ENCODE data around the gene CACNB2.

CACNB2 gene

DNA sequence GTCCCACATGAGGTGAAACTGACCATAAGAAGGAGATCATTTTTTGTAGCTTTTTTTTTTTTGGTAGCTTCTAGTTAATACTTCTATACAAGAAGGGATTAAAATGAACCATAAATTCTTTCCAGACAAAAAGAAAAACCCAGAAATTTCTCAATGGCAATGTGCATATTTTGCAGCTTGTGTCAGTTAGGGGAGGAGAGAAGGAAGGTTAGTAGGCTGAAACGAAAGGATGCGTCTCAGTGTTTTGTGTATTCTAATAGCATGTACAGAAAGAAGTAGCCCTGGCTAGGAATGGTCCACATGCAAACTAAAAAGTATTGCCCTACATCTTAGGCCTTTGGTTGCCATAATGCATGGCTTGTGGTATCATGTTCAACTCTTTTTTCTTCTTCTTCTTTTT is 90.6 kb downstream of the CACNB2 start:
- no peak overlapping the region for H4K8ac ChIP-seq (ENCODE audit: low read length)
- no peak overlapping the region for H3K18ac ChIP-seq (ENCODE audit: low read depth in 1 of 2, low read length in 2 of 2)
- no peak overlapping the region for H3K23ac ChIP-seq (ENCODE audit: low read length in 2 of 2)
- H3K4ac ChIP-seq (ENCODE audit: low read depth in 1 of 2, low read length in 2 of 2), result no peak overlapping the region
- peaks cover 2% of the 10 kb centered on the region for H3K4me1 ChIP-seq (ENCODE audit: control insufficient read depth, insufficient read depth, low read depth, low read length)
- H3K27ac ChIP-seq (ENCODE audit: low read length, poor library complexity, severe bottlenecking), result no peak overlapping the region
- no peaks in the 10 kb centered on the region for H3K9me3 ChIP-seq (ENCODE audit: control insufficient read depth, low read length)
- peak overlapping the region; percentile 27 for H3K9ac ChIP-seq (ENCODE audit: low read length)
- no peaks in the 10 kb centered on the region for H3K36me3 ChIP-seq (ENCODE audit: control insufficient read depth in 1 of 2, insufficient read depth in 2 of 2, low read depth in 1 of 2, low read length in 2 of 2)
- no peak for DNase-seq
- no peak overlapping the region for H3K4me2 ChIP-seq (ENCODE audit: low read length, poor library complexity, severe bottlenecking)
- H2AFZ ChIP-seq (ENCODE audit: low read depth, low read length), result no peak overlapping the region
- no peak overlapping the region for H4K91ac ChIP-seq (ENCODE audit: low read length)
- no peak overlapping the region for H2AK5ac ChIP-seq (ENCODE audit: low read length, severe bottlenecking)
- 95% methylated on average over 2 of the region's 2 CpGs for WGBS
- H3K79me1 ChIP-seq (replicated peaks; ENCODE audit: low read length, poor library complexity, severe bottlenecking), result no peaks in the 10 kb centered on the region
- H2BK12ac ChIP-seq (ENCODE audit: low read length in 2 of 2), result no peak overlapping the region
- H2BK15ac ChIP-seq (ENCODE audit: low read depth, poor library complexity, severe bottlenecking), result no peak overlapping the region
- no peak overlapping the region for H2BK120ac ChIP-seq (ENCODE audit: low read depth, low read length)
- H2BK5ac ChIP-seq (ENCODE audit: low read depth, low read length, poor library complexity, severe bottlenecking), result no peak overlapping the region
- H3K4me3 ChIP-seq (ENCODE audit: insufficient read depth in 1 of 2, low read depth in 1 of 2, low read length in 2 of 2), result no peak overlapping the region
- H3K27me3 ChIP-seq (ENCODE audit: control insufficient read depth in 1 of 2, insufficient read depth in 1 of 2, low read length in 2 of 2), result peaks cover 0 to 3% of the 10 kb centered on the region in 2 experiments
- H3K14ac ChIP-seq (ENCODE audit: low read length in 2 of 2), result no peak overlapping the region

DNA sequence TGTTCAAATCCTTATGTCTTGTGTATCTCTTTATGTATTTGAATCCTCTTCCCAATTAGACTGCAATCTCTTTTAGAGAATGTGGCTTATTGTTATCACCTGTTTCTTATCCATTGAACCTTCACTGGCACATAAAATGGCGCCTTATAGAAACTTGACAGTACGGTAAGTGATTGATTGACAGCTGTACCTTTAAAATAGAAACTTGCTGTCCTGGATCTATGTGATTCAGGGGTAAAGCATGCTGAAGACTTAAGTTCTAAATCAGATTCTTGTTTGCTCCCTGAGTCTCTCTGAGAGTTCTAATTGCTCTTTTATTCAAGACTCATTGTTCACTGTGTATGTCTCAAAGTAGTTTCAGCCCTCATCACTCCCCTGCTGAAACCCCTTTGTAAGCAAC is 91.3 kb downstream of the CACNB2 start:
- Histone ChIP-seq H2AK5ac (ENCODE audit: low read length, severe bottlenecking) (no peak overlapping the region), H2BK120ac (ENCODE audit: low read depth, low read length) (no peak overlapping the region)
- whole genome bisulfite sequencing, result 100% methylated on average over 1 of the region's 2 CpGs

DNA sequence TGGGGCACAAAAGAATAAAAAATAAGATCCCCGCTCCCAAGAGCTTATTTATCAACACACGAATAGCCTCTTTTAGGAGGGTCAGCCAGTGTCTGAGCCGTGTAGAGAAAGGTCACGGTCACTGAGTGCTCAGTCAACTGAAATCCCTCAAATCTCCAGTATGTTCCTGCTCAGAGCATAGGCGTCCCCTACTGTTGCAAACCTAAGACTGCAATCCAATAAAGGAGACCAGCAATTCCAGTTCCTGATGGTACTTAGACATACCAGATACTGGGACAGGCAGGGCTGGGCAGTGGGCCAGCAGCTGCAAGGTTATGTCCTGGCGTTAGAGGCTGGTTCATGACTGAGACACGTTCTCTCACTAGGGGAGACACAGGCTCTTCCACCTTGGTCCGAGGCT is 93.6 kb downstream of the CACNB2 start:
- DNase-seq, result no peak
- no peak overlapping the region for H3K4me2 ChIP-seq (ENCODE audit: low read length, poor library complexity, severe bottlenecking)
- H3K79me1 ChIP-seq (replicated peaks; ENCODE audit: low read length, poor library complexity, severe bottlenecking), result no peaks in the 10 kb centered on the region
- H2AFZ ChIP-seq (ENCODE audit: low read depth, low read length), result no peak overlapping the region
- H4K91ac ChIP-seq (ENCODE audit: low read length), result no peak overlapping the region
- no peak overlapping the region for H2BK15ac ChIP-seq (ENCODE audit: low read depth, poor library complexity, severe bottlenecking)
- no peak overlapping the region for H3K14ac ChIP-seq (ENCODE audit: low read length in 2 of 2)
- peaks cover 0 to 18% of the 10 kb centered on the region in 2 experiments for H3K27me3 ChIP-seq (ENCODE audit: control insufficient read depth in 1 of 2, insufficient read depth in 1 of 2, low read length in 2 of 2)
- H3K4me3 ChIP-seq (ENCODE audit: insufficient read depth in 1 of 2, low read depth in 1 of 2, low read length in 2 of 2), result no peak overlapping the region
- no peak overlapping the region for H3K9ac ChIP-seq (ENCODE audit: low read length)
- no peaks in the 10 kb centered on the region for H3K9me3 ChIP-seq (ENCODE audit: control insufficient read depth, low read length)
- no peak overlapping the region for H2BK5ac ChIP-seq (ENCODE audit: low read depth, low read length, poor library complexity, severe bottlenecking)
- H4K8ac ChIP-seq (ENCODE audit: low read length), result no peak overlapping the region
- H3K36me3 ChIP-seq (ENCODE audit: control insufficient read depth in 1 of 2, insufficient read depth in 2 of 2, low read depth in 1 of 2, low read length in 2 of 2), result no peaks in the 10 kb centered on the region
- no peak overlapping the region for H2BK120ac ChIP-seq (ENCODE audit: low read depth, low read length)
- no peak overlapping the region for H3K23ac ChIP-seq (ENCODE audit: low read length in 2 of 2)
- peaks cover 2% of the 10 kb centered on the region for H3K4me1 ChIP-seq (ENCODE audit: control insufficient read depth, insufficient read depth, low read depth, low read length)
- 54% methylated on average over 8 of the region's 8 CpGs for WGBS
- H2BK12ac ChIP-seq (ENCODE audit: low read length in 2 of 2), result no peak overlapping the region
- H3K18ac ChIP-seq (ENCODE audit: low read depth in 1 of 2, low read length in 2 of 2), result no peak overlapping the region
- H2AK5ac ChIP-seq (ENCODE audit: low read length, severe bottlenecking), result no peak overlapping the region
- H3K4ac ChIP-seq (ENCODE audit: low read depth in 1 of 2, low read length in 2 of 2), result no peak overlapping the region
- no peak overlapping the region for H3K27ac ChIP-seq (ENCODE audit: low read length, poor library complexity, severe bottlenecking)

More for the DNA sequence above, 91.3 kb downstream of the CACNB2 start:
- H4K8ac ChIP-seq (ENCODE audit: low read length), result no peak overlapping the region
- H2BK12ac ChIP-seq (ENCODE audit: low read length in 2 of 2), result no peak overlapping the region
- no peak overlapping the region for H4K91ac ChIP-seq (ENCODE audit: low read length)
- no peaks in the 10 kb centered on the region for H3K9me3 ChIP-seq (ENCODE audit: control insufficient read depth, low read length)
- no peak overlapping the region for H3K18ac ChIP-seq (ENCODE audit: low read depth in 1 of 2, low read length in 2 of 2)
- H3K27me3 ChIP-seq (ENCODE audit: control insufficient read depth in 1 of 2, insufficient read depth in 1 of 2, low read length in 2 of 2), result peaks cover 0 to 10% of the 10 kb centered on the region in 2 experiments
- H2BK5ac ChIP-seq (ENCODE audit: low read depth, low read length, poor library complexity, severe bottlenecking), result no peak overlapping the region
- H3K79me1 ChIP-seq (replicated peaks; ENCODE audit: low read length, poor library complexity, severe bottlenecking), result no peaks in the 10 kb centered on the region
- DNase-seq, result no peak
- no peak overlapping the region for H3K27ac ChIP-seq (ENCODE audit: low read length, poor library complexity, severe bottlenecking)
- H3K4me1 ChIP-seq (ENCODE audit: control insufficient read depth, insufficient read depth, low read depth, low read length), result peaks cover 2% of the 10 kb centered on the region
- H3K4me3 ChIP-seq (ENCODE audit: insufficient read depth in 1 of 2, low read depth in 1 of 2, low read length in 2 of 2), result no peak overlapping the region
- H3K36me3 ChIP-seq (ENCODE audit: control insufficient read depth in 1 of 2, insufficient read depth in 2 of 2, low read depth in 1 of 2, low read length in 2 of 2), result no peaks in the 10 kb centered on the region
- no peak overlapping the region for H3K4ac ChIP-seq (ENCODE audit: low read depth in 1 of 2, low read length in 2 of 2)
- H2BK15ac ChIP-seq (ENCODE audit: low read depth, poor library complexity, severe bottlenecking), result no peak overlapping the region
- no peak overlapping the region for H2AFZ ChIP-seq (ENCODE audit: low read depth, low read length)
- no peak overlapping the region for H3K9ac ChIP-seq (ENCODE audit: low read length)
- no peak overlapping the region for H3K4me2 ChIP-seq (ENCODE audit: low read length, poor library complexity, severe bottlenecking)
- no peak overlapping the region for H3K14ac ChIP-seq (ENCODE audit: low read length in 2 of 2)
- no peak overlapping the region for H3K23ac ChIP-seq (ENCODE audit: low read length in 2 of 2)

DNA sequence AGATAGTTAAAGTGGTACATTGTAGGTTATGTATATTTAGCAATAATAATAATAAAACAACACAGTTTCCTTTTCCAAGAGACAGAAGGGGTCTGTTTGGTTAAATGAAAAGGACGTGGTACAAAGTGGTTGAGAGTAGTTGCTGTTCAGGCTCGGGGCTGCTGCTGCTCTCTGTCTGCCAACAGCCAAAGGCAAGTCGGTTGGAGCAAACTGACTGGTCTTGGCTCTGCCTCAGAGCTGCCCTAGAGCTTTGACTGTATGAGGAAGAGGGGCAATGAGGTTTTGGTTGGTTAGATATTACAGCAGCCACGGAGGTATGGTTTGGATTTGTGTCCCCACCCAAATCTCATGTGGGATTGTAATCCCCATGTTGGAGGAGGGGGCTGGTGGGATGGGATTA is 95.3 kb downstream of the CACNB2 start:
- 64% methylated on average over 4 of the region's 4 CpGs for WGBS
- Histone ChIP-seq H3K9ac (ENCODE audit: low read length) (no peak overlapping the region), H2AFZ (ENCODE audit: low read depth, low read length) (no peak overlapping the region), H3K79me1 (replicated peaks; ENCODE audit: low read length, poor library complexity, severe bottlenecking) (no peaks in the 10 kb centered on the region), H3K4me1 (ENCODE audit: control insufficient read depth, insufficient read depth, low read depth, low read length) (peaks cover 2% of the 10 kb centered on the region), H2AK5ac (ENCODE audit: low read length, severe bottlenecking) (no peak overlapping the region), H3K4me3 (ENCODE audit: insufficient read depth in 1 of 2, low read depth in 1 of 2, low read length in 2 of 2) (no peak overlapping the region), H3K36me3 (ENCODE audit: control insufficient read depth in 1 of 2, insufficient read depth in 2 of 2, low read depth in 1 of 2, low read length in 2 of 2) (no peaks in the 10 kb centered on the region), H4K8ac (ENCODE audit: low read length) (no peak overlapping the region), H3K23ac (ENCODE audit: low read length in 2 of 2) (no peak overlapping the region), H2BK120ac (ENCODE audit: low read depth, low read length) (no peak overlapping the region), H3K14ac (ENCODE audit: low read length in 2 of 2) (no peak overlapping the region), H2BK5ac (ENCODE audit: low read depth, low read length, poor library complexity, severe bottlenecking) (no peak overlapping the region), H3K18ac (ENCODE audit: low read depth in 1 of 2, low read length in 2 of 2) (no peak overlapping the region), H3K27me3 (ENCODE audit: control insufficient read depth in 1 of 2, insufficient read depth in 1 of 2, low read length in 2 of 2) (peaks cover 0 to 18% of the 10 kb centered on the region in 2 experiments), H3K4ac (ENCODE audit: low read depth in 1 of 2, low read length in 2 of 2) (no peak overlapping the region), H3K27ac (ENCODE audit: low read length, poor library complexity, severe bottlenecking) (no peak overlapping the region), H2BK15ac (ENCODE audit: low read depth, poor library complexity, severe bottlenecking) (no peak overlapping the region), H3K4me2 (ENCODE audit: low read length, poor library complexity, severe bottlenecking) (no peak overlapping the region), H2BK12ac (ENCODE audit: low read length in 2 of 2) (no peak overlapping the region), H3K9me3 (ENCODE audit: control insufficient read depth, low read length) (no peaks in the 10 kb centered on the region), H4K91ac (ENCODE audit: low read length) (no peak overlapping the region)
- no peak for DNase-seq

Measured in mesenchymal stem cell (in vitro differentiated cells and primary cell).